Measurements from ENCODE around the gene MT1B. TPM values are rescaled to one million over a fixed set of nuclear protein-coding genes. Genes with fewer than 3 reads are reported as not detected.

The MT1B gene
- total and polyA plus RNA-seq, 2 of the 13 experiments (the other 11 are each of a cell fraction or from before 2014, with no cell fraction given): 0.89 TPM; not detected in 1

DNA sequence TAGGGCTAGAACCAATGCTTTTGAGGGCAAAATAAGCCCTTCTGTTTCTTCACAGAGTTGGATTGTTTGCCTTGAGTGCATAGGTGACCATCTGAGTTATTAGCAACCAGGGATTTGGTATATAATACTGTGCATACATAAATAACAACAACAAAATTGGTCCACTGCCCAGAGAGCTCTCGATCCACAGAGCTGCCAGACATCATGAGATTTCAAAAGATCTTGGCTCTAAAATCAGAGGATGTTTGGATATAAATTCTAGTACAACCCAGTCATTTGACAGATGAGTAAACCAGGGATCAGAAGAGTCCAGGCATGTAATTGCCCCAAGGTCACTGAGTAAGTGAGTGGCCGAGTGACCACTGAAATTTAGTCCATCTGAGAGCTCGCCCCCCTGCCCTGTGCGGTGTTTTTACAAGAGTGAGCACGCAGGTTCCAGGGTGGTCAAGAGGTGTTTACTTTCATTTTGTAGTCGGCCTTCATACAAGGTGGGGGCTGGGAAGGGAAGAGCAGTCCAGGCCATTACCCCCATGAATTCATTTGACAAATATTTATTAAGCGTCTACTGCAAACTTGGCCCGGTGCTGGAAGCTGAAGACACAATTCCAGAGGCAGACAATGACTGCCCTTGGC lies 45.1 kb upstream of the MT1B start (continued):
- peak; percentile 75; the same call in 1 of the 2 replicates for TF ChIP-seq ZNF746 (CRISPR knock-in tag; IDR thresholded peaks at IDR 0.05)
- peak; percentile 68 for TF ChIP-seq ZSCAN25 (CRISPR knock-in tag; IDR thresholded peaks at IDR 0.05)
- TF ChIP-seq ZNF674 (CRISPR knock-in tag; IDR thresholded peaks at IDR 0.05; ENCODE audit: low read depth): no peak
- TF ChIP-seq ZNF121 (CRISPR knock-in tag; IDR thresholded peaks at IDR 0.05): no peak
- TF ChIP-seq GABPA (IDR thresholded peaks at IDR 0.05; ENCODE audit: low read depth, low read length): no peak
- TF ChIP-seq GABPA (CRISPR knock-in tag; IDR thresholded peaks at IDR 0.05; ENCODE audit: low read depth): no peak
- 0 out of 2 replicates have a peak, but pooled peaks have one; percentile 6 for TF ChIP-seq ELF4 (CRISPR knock-in tag; IDR thresholded peaks at IDR 0.05; ENCODE audit: borderline replicate concordance)
- TF ChIP-seq SKI (IDR thresholded peaks at IDR 0.05; ENCODE audit: partially characterized antibody): peak; percentile 75
- no peak for TF ChIP-seq ISX (CRISPR knock-in tag; conservative IDR thresholded peaks at IDR 0.05)
- no peak for TF ChIP-seq RAD21 (CRISPR knock-in tag; IDR thresholded peaks at IDR 0.05)
- TF ChIP-seq MEIS2 (CRISPR knock-in tag; IDR thresholded peaks at IDR 0.05): peak; percentile 43
- TF ChIP-seq, protein P1, sequence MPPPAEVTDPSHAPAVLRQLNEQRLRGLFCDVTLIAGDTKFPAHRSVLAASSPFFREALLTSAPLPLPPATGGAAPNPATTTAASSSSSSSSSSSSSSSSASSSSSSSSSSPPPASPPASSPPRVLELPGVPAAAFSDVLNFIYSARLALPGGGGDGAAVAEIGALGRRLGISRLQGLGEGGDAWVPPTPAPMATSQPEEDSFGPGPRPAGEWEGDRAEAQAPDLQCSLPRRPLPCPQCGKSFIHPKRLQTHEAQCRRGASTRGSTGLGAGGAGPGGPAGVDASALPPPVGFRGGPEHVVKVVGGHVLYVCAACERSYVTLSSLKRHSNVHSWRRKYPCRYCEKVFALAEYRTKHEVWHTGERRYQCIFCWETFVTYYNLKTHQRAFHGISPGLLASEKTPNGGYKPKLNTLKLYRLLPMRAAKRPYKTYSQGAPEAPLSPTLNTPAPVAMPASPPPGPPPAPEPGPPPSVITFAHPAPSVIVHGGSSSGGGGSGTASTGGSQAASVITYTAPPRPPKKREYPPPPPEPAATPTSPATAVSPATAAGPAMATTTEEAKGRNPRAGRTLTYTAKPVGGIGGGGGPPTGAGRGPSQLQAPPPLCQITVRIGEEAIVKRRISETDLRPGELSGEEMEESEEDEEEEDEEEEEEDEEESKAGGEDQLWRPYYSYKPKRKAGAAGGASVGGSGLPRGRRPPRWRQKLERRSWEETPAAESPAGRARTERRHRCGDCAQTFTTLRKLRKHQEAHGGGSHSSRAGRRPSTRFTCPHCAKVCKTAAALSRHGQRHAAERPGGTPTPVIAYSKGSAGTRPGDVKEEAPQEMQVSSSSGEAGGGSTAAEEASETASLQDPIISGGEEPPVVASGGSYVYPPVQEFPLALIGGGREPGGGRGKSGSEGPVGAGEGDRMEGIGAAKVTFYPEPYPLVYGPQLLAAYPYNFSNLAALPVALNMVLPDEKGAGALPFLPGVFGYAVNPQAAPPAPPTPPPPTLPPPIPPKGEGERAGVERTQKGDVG (CRISPR knock-in tag; IDR thresholded peaks at IDR 0.05; ENCODE audit: borderline replicate concordance): no peak
- 0 out of 3 replicates have a peak, but pooled peaks have one; percentile 52 for TF ChIP-seq MXI1 (IDR thresholded peaks at IDR 0.05; ENCODE audit: borderline replicate concordance, low read depth, low read length)
- TF ChIP-seq, protein P2, sequence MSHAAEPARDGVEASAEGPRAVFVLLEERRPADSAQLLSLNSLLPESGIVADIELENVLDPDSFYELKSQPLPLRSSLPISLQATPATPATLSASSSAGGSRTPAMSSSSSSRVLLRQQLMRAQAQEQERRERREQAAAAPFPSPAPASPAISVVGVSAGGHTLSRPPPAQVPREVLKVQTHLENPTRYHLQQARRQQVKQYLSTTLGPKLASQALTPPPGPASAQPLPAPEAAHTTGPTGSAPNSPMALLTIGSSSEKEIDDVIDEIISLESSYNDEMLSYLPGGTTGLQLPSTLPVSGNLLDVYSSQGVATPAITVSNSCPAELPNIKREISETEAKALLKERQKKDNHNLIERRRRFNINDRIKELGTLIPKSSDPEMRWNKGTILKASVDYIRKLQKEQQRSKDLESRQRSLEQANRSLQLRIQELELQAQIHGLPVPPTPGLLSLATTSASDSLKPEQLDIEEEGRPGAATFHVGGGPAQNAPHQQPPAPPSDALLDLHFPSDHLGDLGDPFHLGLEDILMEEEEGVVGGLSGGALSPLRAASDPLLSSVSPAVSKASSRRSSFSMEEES (CRISPR knock-in tag; IDR thresholded peaks at IDR 0.05): no peak
- peak; percentile 31; the same call in 1 of the 2 replicates for TF ChIP-seq GATA4 (IDR thresholded peaks at IDR 0.05; ENCODE audit: borderline replicate concordance, low read depth)
- TF ChIP-seq FOSL2 (CRISPR knock-in tag; IDR thresholded peaks at IDR 0.05): peak; percentile 66
- no peak for TF ChIP-seq ZNF841 (CRISPR knock-in tag; IDR thresholded peaks at IDR 0.05; ENCODE audit: borderline replicate concordance)
- TF ChIP-seq ZNF17 (CRISPR knock-in tag; IDR thresholded peaks at IDR 0.05): no peak
- 0 out of 2 replicates have a peak, but pooled peaks have one; percentile 7 for TF ChIP-seq TBX3 (IDR thresholded peaks at IDR 0.05; ENCODE audit: borderline replicate concordance)
- TF ChIP-seq ZNF660 (CRISPR knock-in tag; IDR thresholded peaks at IDR 0.05; ENCODE audit: borderline replicate concordance, low read depth): no peak
- TF ChIP-seq, protein P3, sequence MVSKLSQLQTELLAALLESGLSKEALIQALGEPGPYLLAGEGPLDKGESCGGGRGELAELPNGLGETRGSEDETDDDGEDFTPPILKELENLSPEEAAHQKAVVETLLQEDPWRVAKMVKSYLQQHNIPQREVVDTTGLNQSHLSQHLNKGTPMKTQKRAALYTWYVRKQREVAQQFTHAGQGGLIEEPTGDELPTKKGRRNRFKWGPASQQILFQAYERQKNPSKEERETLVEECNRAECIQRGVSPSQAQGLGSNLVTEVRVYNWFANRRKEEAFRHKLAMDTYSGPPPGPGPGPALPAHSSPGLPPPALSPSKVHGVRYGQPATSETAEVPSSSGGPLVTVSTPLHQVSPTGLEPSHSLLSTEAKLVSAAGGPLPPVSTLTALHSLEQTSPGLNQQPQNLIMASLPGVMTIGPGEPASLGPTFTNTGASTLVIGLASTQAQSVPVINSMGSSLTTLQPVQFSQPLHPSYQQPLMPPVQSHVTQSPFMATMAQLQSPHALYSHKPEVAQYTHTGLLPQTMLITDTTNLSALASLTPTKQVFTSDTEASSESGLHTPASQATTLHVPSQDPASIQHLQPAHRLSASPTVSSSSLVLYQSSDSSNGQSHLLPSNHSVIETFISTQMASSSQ (IDR thresholded peaks at IDR 0.05; ENCODE audit: low read depth): no peak
- TF ChIP-seq, protein P3 (CRISPR knock-in tag; IDR thresholded peaks at IDR 0.05; ENCODE audit: borderline replicate concordance): no peak
- no peak for TF ChIP-seq RELA (CRISPR knock-in tag; IDR thresholded peaks at IDR 0.05)
